Kidney epithelial cell (primary cell): Measurements from ENCODE around the gene TMEM150A. TPM values are rescaled to one million over a fixed set of nuclear protein-coding genes. Genes with fewer than 3 reads are reported as not detected.

ENCODE experiments used
- DNase-seq: peaks from one replicate; pipeline ENCODE4 v3.0.0-alpha.2; 2010; ENCODE audit warnings: low read depth
- H3K27me3 ChIP-seq: 2 replicates; pipeline ENCODE4 v1.6.0; 2011; ENCODE audit warnings: low read length; ENCODE audit not compliant: control insufficient read depth, insufficient read depth
- H3K36me3 ChIP-seq: 2 replicates; pipeline ENCODE4 v1.5.1; 2011; ENCODE audit warnings: low read length; ENCODE audit not compliant: control insufficient read depth, insufficient read depth
- H3K4me3 ChIP-seq: 2 replicates; pipeline ENCODE4 v1.5.1; 2011; ENCODE audit warnings: low read depth, mild to moderate bottlenecking, control low read depth, low read length
- total RNA-seq: library from RNA; depleted of rRNA; stranded (reverse); fragments of >200 nt; gene quantifications from 2 replicates; pipeline ENCODE4 v1.2.3, GENCODE V29; 2015
- TF ChIP-seq, protein P1 (sequence below): IDR thresholded peaks from 2 replicates; pipeline ENCODE4 v1.5.1; 2011; ENCODE audit warnings: mild to moderate bottlenecking, moderate library complexity, low read length, control low read depth, inconsistent platforms; ENCODE audit not compliant: insufficient read depth, poor library complexity, severe bottlenecking

The TMEM150A gene, protein sequence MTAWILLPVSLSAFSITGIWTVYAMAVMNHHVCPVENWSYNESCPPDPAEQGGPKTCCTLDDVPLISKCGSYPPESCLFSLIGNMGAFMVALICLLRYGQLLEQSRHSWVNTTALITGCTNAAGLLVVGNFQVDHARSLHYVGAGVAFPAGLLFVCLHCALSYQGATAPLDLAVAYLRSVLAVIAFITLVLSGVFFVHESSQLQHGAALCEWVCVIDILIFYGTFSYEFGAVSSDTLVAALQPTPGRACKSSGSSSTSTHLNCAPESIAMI
- 19.1 and 24.4 TPM in 2 replicates for total RNA-seq

DNA sequence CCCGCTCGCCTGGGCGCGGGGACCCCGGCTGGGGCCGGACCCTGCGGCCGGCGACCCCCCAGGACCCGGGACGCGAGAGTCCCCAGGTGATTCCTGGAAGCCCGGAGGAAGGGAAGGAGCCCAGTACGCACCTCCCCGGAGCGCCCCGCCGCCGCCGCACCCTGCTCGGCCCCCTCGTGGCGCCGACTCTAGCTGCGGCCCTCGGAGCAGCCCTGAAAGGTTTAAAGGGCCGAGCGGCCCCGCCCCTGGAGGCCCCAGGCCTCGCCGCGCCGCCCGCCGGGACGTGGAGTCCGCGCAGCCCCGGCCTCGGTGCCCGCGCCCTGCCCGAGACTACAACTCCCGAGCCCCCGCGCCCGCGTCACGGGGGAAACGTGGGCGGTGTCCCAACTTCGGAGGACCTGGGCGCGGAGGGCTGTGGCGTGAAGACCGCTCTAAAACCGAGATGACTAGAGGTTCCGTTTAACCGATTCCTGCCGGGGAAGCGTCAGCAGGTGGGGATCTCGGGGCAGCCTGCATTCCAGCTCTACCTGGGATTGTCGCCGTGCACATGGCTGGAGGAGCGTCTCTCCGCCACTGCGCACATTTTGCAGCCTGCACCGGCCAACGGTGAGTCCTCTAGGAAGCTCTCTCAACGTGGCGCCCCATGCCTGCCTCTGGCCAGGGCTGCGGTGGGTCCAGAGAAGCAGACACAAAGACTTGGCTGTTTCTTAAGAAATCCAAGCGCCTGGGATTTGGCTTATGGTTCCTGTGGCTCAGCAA lies at the start of gene TMEM150A:
Gene TMEM150A, minus strand, starts transcription at position 223 of the 759 bp plus-strand sequence. CDS start 750 bp downstream, outside the sequence.
- TF ChIP-seq, protein P1, sequence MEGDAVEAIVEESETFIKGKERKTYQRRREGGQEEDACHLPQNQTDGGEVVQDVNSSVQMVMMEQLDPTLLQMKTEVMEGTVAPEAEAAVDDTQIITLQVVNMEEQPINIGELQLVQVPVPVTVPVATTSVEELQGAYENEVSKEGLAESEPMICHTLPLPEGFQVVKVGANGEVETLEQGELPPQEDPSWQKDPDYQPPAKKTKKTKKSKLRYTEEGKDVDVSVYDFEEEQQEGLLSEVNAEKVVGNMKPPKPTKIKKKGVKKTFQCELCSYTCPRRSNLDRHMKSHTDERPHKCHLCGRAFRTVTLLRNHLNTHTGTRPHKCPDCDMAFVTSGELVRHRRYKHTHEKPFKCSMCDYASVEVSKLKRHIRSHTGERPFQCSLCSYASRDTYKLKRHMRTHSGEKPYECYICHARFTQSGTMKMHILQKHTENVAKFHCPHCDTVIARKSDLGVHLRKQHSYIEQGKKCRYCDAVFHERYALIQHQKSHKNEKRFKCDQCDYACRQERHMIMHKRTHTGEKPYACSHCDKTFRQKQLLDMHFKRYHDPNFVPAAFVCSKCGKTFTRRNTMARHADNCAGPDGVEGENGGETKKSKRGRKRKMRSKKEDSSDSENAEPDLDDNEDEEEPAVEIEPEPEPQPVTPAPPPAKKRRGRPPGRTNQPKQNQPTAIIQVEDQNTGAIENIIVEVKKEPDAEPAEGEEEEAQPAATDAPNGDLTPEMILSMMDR: peak; percentile 10
- DNase-seq: peak; percentile 63

DNA sequence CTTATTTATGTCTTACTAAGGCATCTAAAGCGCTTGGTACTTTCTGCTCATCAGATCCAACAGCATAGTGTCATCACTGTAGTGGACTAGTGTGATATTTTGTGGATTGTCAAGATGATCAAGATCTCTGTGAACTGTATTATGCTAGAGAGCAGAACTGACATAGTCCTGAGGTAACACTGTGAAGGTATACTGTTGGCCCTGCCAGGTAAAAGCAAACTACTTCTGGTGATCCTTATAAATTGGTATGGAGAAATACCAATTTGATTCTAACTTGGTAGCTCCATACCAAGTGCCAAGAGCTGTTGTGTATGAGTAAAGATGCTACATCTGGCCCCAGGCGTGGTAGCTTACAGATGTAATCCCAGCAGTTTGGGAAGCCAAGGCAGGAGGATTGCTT lies 49.6 kb upstream of the TMEM150A start:
- Histone ChIP-seq H3K27me3 (no peaks in the 10 kb centered on the region), H3K4me3 (no peak overlapping the region), H3K36me3 (peaks cover 5% of the 10 kb centered on the region)
- DNase-seq: no peak
- TF ChIP-seq, protein P1: no peak

More for the DNA sequence above, at the start of gene TMEM150A:
- peak within 1 kb of the TSS; percentile 61 for H3K4me3 ChIP-seq
- no peaks in the 10 kb centered on the region for H3K27me3 ChIP-seq
- H3K36me3 ChIP-seq: no peaks in the 10 kb centered on the region

DNA sequence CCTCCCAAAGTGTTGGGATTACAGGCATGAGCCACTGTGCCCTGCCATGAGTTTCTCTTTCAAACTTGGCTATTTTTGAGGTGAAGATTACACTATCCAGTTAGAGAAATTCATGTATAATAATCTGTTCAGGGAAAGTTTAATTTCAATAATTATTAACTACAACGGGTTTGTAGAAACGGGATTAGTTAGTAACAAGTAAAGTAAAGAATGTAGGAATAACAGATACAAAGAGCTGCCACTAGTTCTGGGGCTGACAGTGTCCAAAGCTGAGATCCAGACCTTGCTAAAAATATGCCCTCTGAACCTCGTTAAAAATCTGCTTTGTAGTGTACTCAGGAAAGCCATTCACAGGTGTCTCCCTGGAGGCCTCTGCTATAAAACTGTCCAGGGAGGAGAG lies 48.6 kb upstream of the TMEM150A start:
- H3K27me3 ChIP-seq: no peaks in the 10 kb centered on the region
- DNase-seq: no peak
- no peak overlapping the region for H3K4me3 ChIP-seq
- TF ChIP-seq, protein P1: no peak
- peaks cover 5% of the 10 kb centered on the region for H3K36me3 ChIP-seq

DNA sequence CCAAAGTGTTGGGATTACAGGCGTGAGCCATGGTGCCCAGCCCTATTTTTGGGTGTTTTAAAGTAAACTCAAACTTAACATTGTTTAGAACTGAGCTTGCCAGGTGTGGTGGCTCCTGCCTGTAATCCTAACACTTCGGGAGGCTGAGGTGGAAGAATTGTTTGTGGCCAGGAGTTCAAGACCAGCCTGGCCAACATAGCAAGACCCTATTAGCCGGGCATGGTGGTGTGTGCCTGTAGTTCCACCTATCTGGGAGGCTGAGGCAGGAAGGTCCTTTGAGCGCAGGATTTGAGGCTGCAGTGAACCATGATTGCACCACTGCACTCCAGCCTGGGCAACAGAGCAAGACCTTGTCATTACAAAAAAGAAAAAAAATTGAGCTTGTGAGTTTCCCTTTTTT lies 48.0 kb upstream of the TMEM150A start:
- H3K36me3 ChIP-seq: peaks cover 6% of the 10 kb centered on the region
- no peaks in the 10 kb centered on the region for H3K27me3 ChIP-seq
- no peak for DNase-seq
- TF ChIP-seq, protein P1: no peak
- no peak overlapping the region for H3K4me3 ChIP-seq

DNA sequence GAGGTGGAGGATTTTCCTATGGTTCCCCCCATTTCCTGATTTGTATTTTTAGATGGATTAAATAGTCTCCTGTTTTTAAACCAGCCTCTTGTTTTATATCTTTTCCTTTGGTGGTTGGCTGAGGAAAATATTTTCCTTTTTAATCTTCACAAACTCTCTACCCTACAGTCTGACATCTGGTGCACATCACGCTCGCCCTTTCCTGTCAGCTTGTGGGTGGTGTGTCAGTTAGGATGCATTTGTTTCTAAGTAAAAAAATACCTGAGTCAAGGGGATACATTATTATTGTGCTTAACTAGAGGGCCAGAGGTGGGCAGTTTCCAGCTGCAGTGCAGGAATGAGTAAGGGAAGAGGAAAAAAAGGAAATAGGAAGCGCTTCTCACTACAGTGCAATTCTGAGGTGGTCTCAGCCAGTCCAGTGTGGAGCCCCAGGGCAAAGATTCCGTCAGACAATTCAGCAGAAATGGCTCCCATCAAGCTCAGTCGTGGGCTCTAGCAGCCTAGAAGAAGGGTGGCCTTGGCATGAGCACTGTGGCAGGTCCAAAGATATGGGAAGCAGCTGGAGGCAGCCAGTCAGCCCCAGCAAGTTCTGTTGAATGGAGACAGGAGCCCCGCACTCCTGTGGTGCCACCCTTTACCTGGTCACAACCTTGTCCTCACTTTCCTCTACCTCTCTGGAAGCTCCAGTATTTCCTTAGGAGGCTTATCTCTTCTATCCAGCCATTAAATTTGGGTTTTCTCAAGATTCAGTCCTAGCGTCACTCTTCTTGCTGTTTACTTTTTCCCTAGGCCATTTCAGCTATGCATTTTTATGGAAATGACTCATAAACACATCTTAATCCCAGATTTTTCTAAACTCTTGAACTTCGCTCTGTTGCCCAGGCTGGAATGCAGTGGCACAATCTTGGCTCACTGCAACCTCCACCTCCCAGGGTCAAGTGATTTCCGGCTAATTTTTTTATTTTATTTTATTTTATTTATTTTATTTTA lies 47.0 kb upstream of the TMEM150A start:
- Histone ChIP-seq H3K27me3 (no peaks in the 10 kb centered on the region), H3K36me3 (peaks cover 8% of the 10 kb centered on the region), H3K4me3 (no peak overlapping the region)
- TF ChIP-seq, protein P1: no peak
- no peak for DNase-seq
